Neural crest cell (in vitro differentiated cells): Measurements from ENCODE around the gene CGNL1. TPM values are rescaled to one million over a fixed set of nuclear protein-coding genes. Genes with fewer than 3 reads are reported as not detected.

Experiments
- DNase-seq: peaks from one replicate; pipeline ENCODE4 v3.0.0; 2021; ENCODE audit warnings: low read depth, mixed read lengths, low spot score
- H3K27ac Mint-ChIP-seq: one replicate; pipeline ENCODE4 v1.8.0; 2021; ENCODE audit warnings: mild to moderate bottlenecking, mixed read lengths; ENCODE audit not compliant: unreplicated experiment
- H3K27me3 Mint-ChIP-seq: 2 replicates; pipeline ENCODE4 v1.8.0; 2021; ENCODE audit warnings: low read depth, mild to moderate bottlenecking, mixed read lengths
- H3K36me3 Mint-ChIP-seq: 2 replicates; pipeline ENCODE4 v1.8.0; 2021; ENCODE audit warnings: low read depth, mild to moderate bottlenecking, mixed read lengths
- H3K4me1 Mint-ChIP-seq: 2 replicates; pipeline ENCODE4 v1.8.0; 2021; ENCODE audit warnings: mixed read lengths
- H3K4me3 Mint-ChIP-seq: one replicate; pipeline ENCODE4 v1.8.0; 2021; ENCODE audit warnings: mild to moderate bottlenecking, mixed read lengths
- H3K9me3 Mint-ChIP-seq: 2 replicates; pipeline ENCODE4 v1.8.0; 2021; ENCODE audit warnings: mixed read lengths
- total RNA-seq: library from RNA; stranded (reverse); gene quantifications from 2 replicates; pipeline ENCODE4 v1.2.1, GENCODE V29; 2021
- TF ChIP-seq, protein P1 (sequence below): fragments of 200-600 bp; sonication (generic); conservative IDR thresholded peaks from 2 replicates; pipeline ENCODE4 v1.5.0; 2021; ENCODE audit warnings: antibody characterized with exemption, mild to moderate bottlenecking

Gene CGNL1
- total RNA-seq, 1 donor from 2014 or later, result 1.2 TPM

DNA sequence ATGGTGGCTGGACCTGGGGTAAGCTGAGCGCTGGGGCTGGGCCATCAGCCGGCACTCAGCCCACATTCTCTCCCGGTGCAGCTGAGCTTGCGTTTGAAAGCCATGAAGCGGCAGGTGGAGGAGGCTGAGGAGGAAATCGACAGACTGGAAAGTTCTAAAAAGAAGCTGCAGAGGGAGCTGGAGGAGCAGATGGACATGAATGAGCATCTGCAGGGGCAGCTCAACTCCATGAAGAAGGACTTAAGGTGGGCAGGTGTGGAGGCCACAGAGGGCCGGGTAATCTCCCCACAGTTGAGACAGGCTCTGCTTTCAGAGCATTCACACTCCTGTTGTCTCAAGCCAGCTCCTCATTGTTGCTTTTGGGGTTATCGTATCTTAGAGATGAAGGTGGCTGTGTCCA is 169.7 kb downstream of the CGNL1 start:
- Mint-ChIP-seq H3K4me3 (no peak overlapping the region), H3K27ac (no peak overlapping the region), H3K4me1 (no peaks in the 10 kb centered on the region), H3K36me3 (no peaks in the 10 kb centered on the region), H3K27me3 (no peaks in the 10 kb centered on the region), H3K9me3 (no peaks in the 10 kb centered on the region)
- DNase-seq, result no peak
- TF ChIP-seq, protein P1, sequence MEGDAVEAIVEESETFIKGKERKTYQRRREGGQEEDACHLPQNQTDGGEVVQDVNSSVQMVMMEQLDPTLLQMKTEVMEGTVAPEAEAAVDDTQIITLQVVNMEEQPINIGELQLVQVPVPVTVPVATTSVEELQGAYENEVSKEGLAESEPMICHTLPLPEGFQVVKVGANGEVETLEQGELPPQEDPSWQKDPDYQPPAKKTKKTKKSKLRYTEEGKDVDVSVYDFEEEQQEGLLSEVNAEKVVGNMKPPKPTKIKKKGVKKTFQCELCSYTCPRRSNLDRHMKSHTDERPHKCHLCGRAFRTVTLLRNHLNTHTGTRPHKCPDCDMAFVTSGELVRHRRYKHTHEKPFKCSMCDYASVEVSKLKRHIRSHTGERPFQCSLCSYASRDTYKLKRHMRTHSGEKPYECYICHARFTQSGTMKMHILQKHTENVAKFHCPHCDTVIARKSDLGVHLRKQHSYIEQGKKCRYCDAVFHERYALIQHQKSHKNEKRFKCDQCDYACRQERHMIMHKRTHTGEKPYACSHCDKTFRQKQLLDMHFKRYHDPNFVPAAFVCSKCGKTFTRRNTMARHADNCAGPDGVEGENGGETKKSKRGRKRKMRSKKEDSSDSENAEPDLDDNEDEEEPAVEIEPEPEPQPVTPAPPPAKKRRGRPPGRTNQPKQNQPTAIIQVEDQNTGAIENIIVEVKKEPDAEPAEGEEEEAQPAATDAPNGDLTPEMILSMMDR, result no peak

DNA sequence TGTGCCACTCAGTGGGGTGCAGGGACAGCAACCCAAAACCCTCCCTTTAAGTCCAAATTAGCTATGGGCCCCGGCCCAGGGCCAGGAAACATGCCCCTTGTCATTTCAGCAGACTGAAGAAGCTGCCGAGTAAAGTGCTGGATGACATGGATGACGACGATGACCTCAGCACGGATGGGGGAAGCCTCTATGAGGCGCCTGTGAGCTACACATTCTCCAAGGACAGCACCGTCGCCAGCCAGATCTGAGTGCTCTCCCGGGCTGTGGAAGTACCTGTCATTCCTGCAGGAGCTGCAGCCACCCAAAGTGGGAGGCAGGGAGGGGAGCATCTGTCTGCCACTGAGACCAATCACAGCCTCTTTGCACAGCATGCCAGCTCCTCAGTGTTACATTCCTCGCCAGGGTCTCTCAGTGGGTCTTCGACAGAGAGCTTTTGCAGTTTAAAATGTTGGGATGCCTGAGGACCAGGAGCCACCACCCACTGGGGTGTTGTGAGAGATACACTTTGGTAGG is 171.0 kb downstream of the CGNL1 start:
- H3K36me3 Mint-ChIP-seq, result no peaks in the 10 kb centered on the region

DNA sequence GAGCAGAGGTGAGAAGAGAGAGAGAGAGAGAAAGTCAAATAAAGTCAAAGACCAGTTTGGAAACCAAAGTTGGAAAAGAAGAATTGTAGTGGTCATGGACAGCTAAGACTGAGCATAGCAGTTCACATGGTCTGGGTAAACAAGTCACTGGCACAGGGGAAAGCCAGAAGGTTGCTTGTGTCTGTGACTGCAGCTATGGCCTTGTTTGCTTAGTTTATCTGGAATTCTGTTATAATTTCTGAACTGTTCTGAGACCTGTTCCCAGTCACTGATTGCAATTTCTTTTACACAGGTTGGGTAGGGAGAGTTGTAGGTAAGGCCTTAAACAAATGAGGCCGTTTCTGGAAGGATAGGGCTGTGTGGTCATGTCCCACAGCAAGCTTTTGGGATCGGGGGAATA is 172.0 kb downstream of the CGNL1 start:
- DNase-seq, result no peak
- TF ChIP-seq, protein P1, result no peak
- H3K4me3 Mint-ChIP-seq, result no peak overlapping the region
- no peaks in the 10 kb centered on the region for H3K36me3 Mint-ChIP-seq
- no peak overlapping the region for H3K27ac Mint-ChIP-seq
- no peaks in the 10 kb centered on the region for H3K27me3 Mint-ChIP-seq
- peaks cover 13% of the 10 kb centered on the region for H3K4me1 Mint-ChIP-seq
- no peaks in the 10 kb centered on the region for H3K9me3 Mint-ChIP-seq

More for the DNA sequence above, 171.0 kb downstream of the CGNL1 start:
- H3K4me1 Mint-ChIP-seq, result peaks cover 12% of the 10 kb centered on the region
- no peaks in the 10 kb centered on the region for H3K9me3 Mint-ChIP-seq
- DNase-seq, result no peak
- TF ChIP-seq, protein P1, result no peak
- no peak overlapping the region for H3K27ac Mint-ChIP-seq
- no peaks in the 10 kb centered on the region for H3K27me3 Mint-ChIP-seq
- no peak overlapping the region for H3K4me3 Mint-ChIP-seq

DNA sequence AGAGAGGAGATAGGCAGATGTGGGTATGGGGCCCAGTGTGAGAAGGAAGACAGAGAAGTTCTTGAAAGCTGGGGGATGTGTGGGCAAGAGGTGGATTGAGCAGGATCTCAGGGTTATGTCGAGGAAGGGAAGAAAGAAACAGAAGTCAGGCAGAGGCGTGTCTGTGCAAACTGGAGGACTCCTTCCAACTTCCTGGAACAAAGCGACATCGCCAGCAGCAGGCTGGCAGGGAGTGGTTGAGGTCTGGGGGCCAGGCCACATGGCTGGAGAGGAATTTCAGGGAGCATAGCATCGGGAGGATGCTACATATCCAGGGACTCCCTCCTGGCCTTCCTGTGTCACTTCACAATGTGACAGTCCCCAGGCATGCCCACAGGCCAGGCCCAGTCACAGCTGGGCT is 172.5 kb downstream of the CGNL1 start:
- TF ChIP-seq, protein P1, result no peak
- Mint-ChIP-seq H3K9me3 (no peaks in the 10 kb centered on the region), H3K4me3 (no peak overlapping the region), H3K27me3 (no peaks in the 10 kb centered on the region), H3K36me3 (no peaks in the 10 kb centered on the region), H3K4me1 (peaks cover 13% of the 10 kb centered on the region), H3K27ac (no peak overlapping the region)
- DNase-seq, result no peak

DNA sequence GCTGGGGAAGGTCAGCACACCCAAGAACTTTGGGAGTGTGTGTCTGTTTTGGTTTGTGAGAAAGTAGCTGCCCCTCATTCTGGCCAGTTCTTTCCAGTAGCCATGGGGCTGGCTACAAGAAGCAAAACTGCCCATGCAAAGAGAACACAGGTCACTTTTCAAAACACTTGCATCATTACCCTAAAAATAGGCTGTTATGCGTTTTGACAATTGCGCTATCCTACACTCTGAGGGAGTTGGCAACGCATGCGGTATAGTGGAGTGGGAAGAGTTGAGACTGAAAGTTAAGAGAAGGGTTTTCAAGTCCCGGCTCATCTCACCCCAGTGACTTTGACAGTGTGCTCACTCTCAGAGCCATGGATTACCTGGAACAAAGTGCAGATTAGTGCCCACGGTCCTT is 173.6 kb downstream of the CGNL1 start:
- H3K36me3 Mint-ChIP-seq, result no peaks in the 10 kb centered on the region
- no peak overlapping the region for H3K27ac Mint-ChIP-seq
- no peaks in the 10 kb centered on the region for H3K27me3 Mint-ChIP-seq
- no peak for DNase-seq
- TF ChIP-seq, protein P1, result no peak
- H3K4me1 Mint-ChIP-seq, result peaks cover 16% of the 10 kb centered on the region
- H3K9me3 Mint-ChIP-seq, result no peaks in the 10 kb centered on the region
- H3K4me3 Mint-ChIP-seq, result no peak overlapping the region
